Measurements from ENCODE around the gene UNC13D.

Gene UNC13D

DNA sequence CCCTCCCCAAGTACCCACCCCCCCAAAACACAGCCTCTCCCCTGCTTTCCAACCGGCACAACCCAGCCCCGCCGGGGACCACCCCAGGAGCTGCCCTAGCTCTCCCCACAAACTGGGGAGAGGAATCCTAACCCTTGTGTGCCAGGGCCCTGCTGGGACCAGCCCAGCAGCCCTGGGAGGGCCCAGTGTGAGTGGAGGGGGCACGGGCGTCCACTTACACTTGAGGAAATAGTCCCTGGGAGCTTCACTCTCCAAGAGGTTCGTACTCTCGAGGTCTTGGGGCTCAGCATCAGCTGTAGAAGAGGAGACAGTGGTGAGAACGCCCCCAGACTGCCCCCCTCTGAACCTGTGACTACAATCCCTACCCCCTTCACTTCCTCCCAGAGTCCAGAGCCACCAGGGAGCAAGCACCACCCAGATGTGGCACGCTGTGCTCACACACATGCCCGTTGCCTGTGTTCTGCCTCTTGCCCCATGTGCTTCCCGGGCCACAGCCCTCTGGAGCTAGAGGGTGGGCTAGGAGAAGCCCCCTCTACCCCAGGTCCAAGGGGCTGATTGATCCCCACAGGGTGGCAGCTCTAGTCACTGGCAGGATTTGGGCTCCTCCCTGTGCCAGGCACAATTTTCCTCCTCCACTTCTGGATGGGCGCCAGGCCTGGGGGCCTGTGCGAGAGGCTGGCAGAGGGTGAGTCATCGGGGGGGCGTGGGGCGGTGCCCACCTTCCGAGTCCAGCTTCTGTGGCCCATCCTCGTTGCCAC lies 31.2 kb upstream of the UNC13D start:
- no peak overlapping the region for H3K27ac ChIP-seq (ENCODE audit: low read depth, low read length)
- no peaks in the 10 kb centered on the region for H3K27me3 ChIP-seq (ENCODE audit: low read length)
- H3K9ac ChIP-seq (ENCODE audit: low read length), result peak overlapping the region; percentile 40; the same call in 1 of the 2 replicates
- no peaks in the 10 kb centered on the region for H3K79me2 ChIP-seq (ENCODE audit: insufficient read depth, low read length)
- H3K4me2 ChIP-seq (ENCODE audit: low read depth, low read length, poor library complexity, severe bottlenecking), result peak overlapping the region; percentile 30
- TF ChIP-seq, protein P1, sequence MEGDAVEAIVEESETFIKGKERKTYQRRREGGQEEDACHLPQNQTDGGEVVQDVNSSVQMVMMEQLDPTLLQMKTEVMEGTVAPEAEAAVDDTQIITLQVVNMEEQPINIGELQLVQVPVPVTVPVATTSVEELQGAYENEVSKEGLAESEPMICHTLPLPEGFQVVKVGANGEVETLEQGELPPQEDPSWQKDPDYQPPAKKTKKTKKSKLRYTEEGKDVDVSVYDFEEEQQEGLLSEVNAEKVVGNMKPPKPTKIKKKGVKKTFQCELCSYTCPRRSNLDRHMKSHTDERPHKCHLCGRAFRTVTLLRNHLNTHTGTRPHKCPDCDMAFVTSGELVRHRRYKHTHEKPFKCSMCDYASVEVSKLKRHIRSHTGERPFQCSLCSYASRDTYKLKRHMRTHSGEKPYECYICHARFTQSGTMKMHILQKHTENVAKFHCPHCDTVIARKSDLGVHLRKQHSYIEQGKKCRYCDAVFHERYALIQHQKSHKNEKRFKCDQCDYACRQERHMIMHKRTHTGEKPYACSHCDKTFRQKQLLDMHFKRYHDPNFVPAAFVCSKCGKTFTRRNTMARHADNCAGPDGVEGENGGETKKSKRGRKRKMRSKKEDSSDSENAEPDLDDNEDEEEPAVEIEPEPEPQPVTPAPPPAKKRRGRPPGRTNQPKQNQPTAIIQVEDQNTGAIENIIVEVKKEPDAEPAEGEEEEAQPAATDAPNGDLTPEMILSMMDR (IDR thresholded peaks at IDR 0.05; ENCODE audit: insufficient read depth, low read length, poor library complexity, severe bottlenecking), result no peak
- TF ChIP-seq EZH2phosphoT487 (conservative IDR thresholded peaks at IDR 0.05; ENCODE audit: low read length), result no peak
- no peaks in the 10 kb centered on the region for H3F3A ChIP-seq (ENCODE audit: insufficient read depth)
- H3K4me3 ChIP-seq (ENCODE audit: insufficient read depth, low read length, poor library complexity, severe bottlenecking), result no peak overlapping the region
- no peaks in the 10 kb centered on the region for H3K9me2 ChIP-seq (replicated peaks; ENCODE audit: insufficient read depth, low read length)
- no peaks in the 10 kb centered on the region for H3K36me3 ChIP-seq (ENCODE audit: low read length)
- no peaks in the 10 kb centered on the region for H3K9me3 ChIP-seq (ENCODE audit: insufficient read depth, low read length)
- H4K20me1 ChIP-seq (ENCODE audit: low read depth, low read length), result no peaks in the 10 kb centered on the region
- peak overlapping the region; percentile 72 for H2AFZ ChIP-seq (ENCODE audit: low read depth, low read length, severe bottlenecking)

DNA sequence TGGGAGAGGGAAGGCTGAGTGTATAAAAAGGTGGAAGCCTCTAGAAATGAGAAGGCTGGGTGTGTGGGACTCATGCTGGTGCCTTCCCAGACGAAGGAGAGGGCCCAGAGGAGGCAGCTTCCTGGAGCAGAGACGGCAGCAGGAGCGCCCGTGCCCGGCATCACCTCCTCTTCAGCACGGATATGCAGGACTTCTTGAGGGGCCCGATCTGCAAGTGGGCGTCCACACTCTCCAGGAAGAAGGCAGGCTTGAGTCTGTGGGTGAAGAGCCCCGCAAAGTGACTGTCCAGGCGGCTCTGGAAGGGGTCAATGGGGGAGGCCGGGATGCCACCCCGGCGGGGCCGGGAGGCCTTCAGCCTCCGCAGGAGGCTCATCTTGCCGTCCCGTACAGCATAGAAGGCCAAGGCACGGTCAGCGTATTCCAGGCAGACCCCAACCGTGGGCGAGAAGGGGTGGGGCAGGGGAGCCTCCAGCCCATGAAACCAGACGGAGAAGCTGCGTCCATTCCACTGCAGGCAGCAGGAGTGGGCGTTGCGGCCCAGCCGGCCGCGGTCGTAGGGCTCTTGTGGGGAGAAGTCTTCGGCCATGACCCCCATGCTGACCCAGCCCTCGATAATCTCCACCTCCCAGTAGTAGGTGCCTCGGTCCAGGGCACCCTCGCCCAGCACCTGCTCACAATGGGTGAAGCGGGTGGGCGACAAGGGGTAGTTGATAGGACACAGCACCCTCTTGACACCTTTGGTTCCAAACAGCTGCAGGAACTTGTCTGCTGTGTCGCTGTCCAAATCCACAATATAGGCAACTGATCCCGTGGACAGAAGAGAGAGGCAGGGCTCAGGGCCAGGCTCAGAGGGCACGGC lies 30.3 kb upstream of the UNC13D start:
- Histone ChIP-seq H3K9me2 (replicated peaks; ENCODE audit: insufficient read depth, low read length) (no peaks in the 10 kb centered on the region), H4K20me1 (ENCODE audit: low read depth, low read length) (no peaks in the 10 kb centered on the region), H2AFZ (ENCODE audit: low read depth, low read length, severe bottlenecking) (no peak overlapping the region), H3K27me3 (ENCODE audit: low read length) (no peaks in the 10 kb centered on the region), H3K79me2 (ENCODE audit: insufficient read depth, low read length) (no peaks in the 10 kb centered on the region), H3K4me3 (ENCODE audit: insufficient read depth, low read length, poor library complexity, severe bottlenecking) (no peak overlapping the region), H3K27ac (ENCODE audit: low read depth, low read length) (no peak overlapping the region), H3F3A (ENCODE audit: insufficient read depth) (no peaks in the 10 kb centered on the region), H3K9ac (ENCODE audit: low read length) (no peak overlapping the region), H3K4me2 (ENCODE audit: low read depth, low read length, poor library complexity, severe bottlenecking) (no peak overlapping the region), H3K9me3 (ENCODE audit: insufficient read depth, low read length) (no peaks in the 10 kb centered on the region), H3K36me3 (ENCODE audit: low read length) (no peaks in the 10 kb centered on the region)
- TF ChIP-seq EZH2phosphoT487 (conservative IDR thresholded peaks at IDR 0.05; ENCODE audit: low read length), result no peak
- TF ChIP-seq, protein P1 (IDR thresholded peaks at IDR 0.05; ENCODE audit: insufficient read depth, low read length, poor library complexity, severe bottlenecking), result no peak

DNA sequence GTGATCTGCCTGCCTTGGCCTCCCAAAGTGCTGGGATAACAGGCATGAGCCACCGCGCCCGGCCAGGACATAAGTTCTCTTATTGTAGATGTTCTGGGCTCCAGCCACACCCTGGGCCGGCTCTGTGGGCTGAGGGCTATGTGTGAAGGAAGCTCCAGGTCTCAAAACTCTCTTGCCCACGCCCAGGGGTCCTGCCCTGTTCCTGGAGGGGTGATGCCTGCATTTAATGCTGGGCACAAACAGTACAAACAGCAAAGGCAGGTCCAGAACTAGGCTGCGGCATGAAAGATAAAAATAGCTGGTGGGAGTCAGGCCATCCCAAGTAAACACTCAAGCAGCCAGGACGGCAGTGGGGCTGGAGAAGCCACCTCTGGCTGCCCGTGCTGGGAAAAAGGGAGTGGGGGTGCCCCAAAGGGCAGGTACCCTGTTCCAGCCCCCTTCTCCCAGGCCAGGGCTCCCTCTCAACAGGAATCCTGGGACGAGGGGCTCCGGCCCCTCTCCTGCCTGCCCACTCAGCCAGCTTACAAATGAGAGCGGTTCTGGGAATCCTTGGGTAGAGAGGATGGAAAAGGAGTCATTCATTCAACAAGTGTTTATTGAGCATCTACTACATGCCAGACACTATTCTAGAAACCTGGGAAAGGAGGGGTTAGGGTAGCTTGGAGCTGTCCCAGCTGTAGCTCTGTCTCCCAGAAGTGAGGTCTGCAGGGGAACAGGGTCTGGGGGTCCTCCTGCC lies 29.6 kb upstream of the UNC13D start:
- H3K79me2 ChIP-seq (ENCODE audit: insufficient read depth, low read length), result no peaks in the 10 kb centered on the region
- H3K27ac ChIP-seq (ENCODE audit: low read depth, low read length), result no peak overlapping the region
- H3K9me2 ChIP-seq (replicated peaks; ENCODE audit: insufficient read depth, low read length), result no peaks in the 10 kb centered on the region
- no peak overlapping the region for H3K9ac ChIP-seq (ENCODE audit: low read length)
- no peaks in the 10 kb centered on the region for H3F3A ChIP-seq (ENCODE audit: insufficient read depth)
- no peaks in the 10 kb centered on the region for H3K9me3 ChIP-seq (ENCODE audit: insufficient read depth, low read length)
- TF ChIP-seq, protein P1 (IDR thresholded peaks at IDR 0.05; ENCODE audit: insufficient read depth, low read length, poor library complexity, severe bottlenecking), result no peak
- no peak for TF ChIP-seq EZH2phosphoT487 (conservative IDR thresholded peaks at IDR 0.05; ENCODE audit: low read length)
- H3K27me3 ChIP-seq (ENCODE audit: low read length), result no peaks in the 10 kb centered on the region
- H4K20me1 ChIP-seq (ENCODE audit: low read depth, low read length), result no peaks in the 10 kb centered on the region
- no peak overlapping the region for H2AFZ ChIP-seq (ENCODE audit: low read depth, low read length, severe bottlenecking)
- no peaks in the 10 kb centered on the region for H3K36me3 ChIP-seq (ENCODE audit: low read length)
- no peak overlapping the region for H3K4me2 ChIP-seq (ENCODE audit: low read depth, low read length, poor library complexity, severe bottlenecking)
- no peak overlapping the region for H3K4me3 ChIP-seq (ENCODE audit: insufficient read depth, low read length, poor library complexity, severe bottlenecking)
